ENCODE data around the gene IGSF21. TPM values are rescaled to one million over a fixed set of nuclear protein-coding genes. Genes with fewer than 3 reads are reported as not detected.

IGSF21 gene
- total and polyA plus RNA-seq, 2 donors (not counting 1 experiment from before 2014, with no cell fraction given), result not detected

GRCh38 chr1:18307329-18307898, 199.8 kb downstream of the IGSF21 start:
- no peak overlapping the region for H3K4me2 ChIP-seq (replicated peaks; ENCODE audit: low read depth, low read length, poor library complexity, severe bottlenecking)
- intact Hi-C loops (cut with micrococcal nuclease), result no loop called here
- H3K36me3 ChIP-seq (replicated peaks in 1 of 2; ENCODE audit: control extremely low read depth in 1 of 2, control insufficient read depth in 1 of 2, extremely low read depth in 1 of 2, insufficient read depth in 2 of 2, low read length in 1 of 2), result no peaks in the 10 kb centered on the region
- Mint-ChIP-seq H3K27ac (no peak overlapping the region), H3K9me3 (ENCODE audit: insufficient read depth) (no peaks in the 10 kb centered on the region), H3K4me3 (no peak overlapping the region), H3K27me3 (peaks cover 6% of the 10 kb centered on the region), H3K4me1 (no peaks in the 10 kb centered on the region)
- no peaks in the 10 kb centered on the region for H3K79me2 ChIP-seq (ENCODE audit: control insufficient read depth, insufficient read depth, low read length)
- H2AFZ ChIP-seq (ENCODE audit: insufficient read depth, low read depth, low read length, poor library complexity, severe bottlenecking), result no peak overlapping the region
- no peak overlapping the region for H3K27ac ChIP-seq (ENCODE audit: low read length in 2 of 2)
- 84% methylated on average over 11 of the region's 13 CpGs for WGBS (ENCODE audit: insufficient coverage)
- no peak overlapping the region for H3K9ac ChIP-seq (ENCODE audit: low read length)
- ATAC-seq (ENCODE audit: low read depth), result no peak
- no peak for DNase-seq
- H3K9me3 ChIP-seq (ENCODE audit: control extremely low read depth in 1 of 3, control insufficient read depth in 2 of 3, insufficient read depth in 1 of 3, low read length in 2 of 3), result peaks cover 0 to 14% (median 0%) of the 10 kb centered on the region in 3 donors
- CTCF ChIA-PET, result no interaction called here
- no peaks in the 10 kb centered on the region for H4K20me1 ChIP-seq (ENCODE audit: control insufficient read depth, insufficient read depth, low read length, poor library complexity, severe bottlenecking)
- TF ChIP-seq EZH2 (IDR thresholded peaks at IDR 0.05; ENCODE audit: borderline replicate concordance, insufficient read depth, low read depth, low read length, poor library complexity, severe bottlenecking) (no peak), CTCF (IDR thresholded peaks at IDR 0.05) (no peak)
- peaks cover 0 to 4% (median 0%) of the 10 kb centered on the region in 4 experiments for H3K27me3 ChIP-seq (replicated peaks in 1 of 4; ENCODE audit: control extremely low read depth in 1 of 4, control insufficient read depth in 3 of 4, insufficient read depth in 4 of 4, low read length in 3 of 4)
- POLR2A ChIA-PET, result no interaction called here
- H3K4me3 ChIP-seq (ENCODE audit: control extremely low read depth in 1 of 5, extremely low read depth in 1 of 5, insufficient read depth in 1 of 5, low read depth in 2 of 5, low read length in 4 of 5), result no peak overlapping the region
- H3K4me1 ChIP-seq (ENCODE audit: control insufficient read depth in 2 of 2, insufficient read depth in 2 of 2, low read length in 2 of 2), result no peaks in the 10 kb centered on the region

DNA sequence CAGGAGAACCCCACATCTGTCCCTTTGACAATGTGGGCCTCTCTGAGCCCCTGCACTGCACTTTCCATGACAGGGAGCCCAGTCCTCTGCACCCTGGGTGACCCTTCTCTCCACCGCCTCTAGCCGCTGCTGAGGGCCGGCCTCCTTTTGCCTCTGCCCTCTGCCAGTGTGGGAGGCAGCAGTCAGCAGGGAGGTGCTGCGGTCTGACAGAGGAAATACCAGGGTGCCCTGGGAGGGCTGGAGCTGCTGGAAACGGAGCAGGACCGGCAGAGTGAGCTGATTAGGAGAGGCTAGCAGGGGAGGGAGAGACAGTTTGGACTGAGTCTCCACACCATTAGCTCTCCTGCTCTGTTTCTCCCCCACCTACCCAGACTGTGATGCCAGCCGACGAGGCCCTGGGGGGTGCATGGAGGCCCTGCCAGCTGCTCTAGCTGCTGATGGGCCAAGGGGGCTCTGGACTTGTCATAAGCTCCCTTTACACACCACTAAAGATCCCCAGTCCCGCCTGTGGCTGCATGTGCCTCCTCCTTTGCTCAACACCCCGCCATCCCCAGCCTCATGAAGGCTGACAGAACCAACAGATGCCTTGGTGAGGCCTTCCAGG, 202.1 kb downstream of the IGSF21 start:
- CTCF ChIA-PET, result no interaction called here
- WGBS (ENCODE audit: insufficient coverage), result 80% methylated on average over 8 of the region's 10 CpGs
- Mint-ChIP-seq H3K27ac (no peak overlapping the region), H3K9me3 (ENCODE audit: insufficient read depth) (no peaks in the 10 kb centered on the region), H3K4me3 (no peak overlapping the region), H3K4me1 (no peaks in the 10 kb centered on the region), H3K27me3 (peaks cover 4% of the 10 kb centered on the region)
- Histone ChIP-seq H2AFZ (ENCODE audit: insufficient read depth, low read depth, low read length, poor library complexity, severe bottlenecking) (no peak overlapping the region), H3K9ac (ENCODE audit: low read length) (no peak overlapping the region), H3K27me3 (replicated peaks in 1 of 4; ENCODE audit: control extremely low read depth in 1 of 4, control insufficient read depth in 3 of 4, insufficient read depth in 4 of 4, low read length in 3 of 4) (no peaks in the 10 kb centered on the region), H3K36me3 (replicated peaks in 1 of 2; ENCODE audit: control extremely low read depth in 1 of 2, control insufficient read depth in 1 of 2, extremely low read depth in 1 of 2, insufficient read depth in 2 of 2, low read length in 1 of 2) (no peaks in the 10 kb centered on the region), H3K79me2 (ENCODE audit: control insufficient read depth, insufficient read depth, low read length) (no peaks in the 10 kb centered on the region), H3K4me2 (replicated peaks; ENCODE audit: low read depth, low read length, poor library complexity, severe bottlenecking) (no peak overlapping the region), H3K9me3 (ENCODE audit: control extremely low read depth in 1 of 3, control insufficient read depth in 2 of 3, insufficient read depth in 1 of 3, low read length in 2 of 3) (peaks cover 0 to 14% (median 0%) of the 10 kb centered on the region in 3 donors), H3K4me1 (ENCODE audit: control insufficient read depth in 2 of 2, insufficient read depth in 2 of 2, low read length in 2 of 2) (no peaks in the 10 kb centered on the region), H4K20me1 (ENCODE audit: control insufficient read depth, insufficient read depth, low read length, poor library complexity, severe bottlenecking) (no peaks in the 10 kb centered on the region), H3K4me3 (ENCODE audit: control extremely low read depth in 1 of 5, extremely low read depth in 1 of 5, insufficient read depth in 1 of 5, low read depth in 2 of 5, low read length in 4 of 5) (no peak overlapping the region), H3K27ac (ENCODE audit: low read length in 2 of 2) (no peak overlapping the region)
- POLR2A ChIA-PET, result no interaction called here
- ATAC-seq (ENCODE audit: low read depth) (no peak), DNase-seq (no peak)
- intact Hi-C loops (cut with micrococcal nuclease), result no loop called here
- no peak for TF ChIP-seq EZH2 (IDR thresholded peaks at IDR 0.05; ENCODE audit: borderline replicate concordance, insufficient read depth, low read depth, low read length, poor library complexity, severe bottlenecking)
- TF ChIP-seq CTCF (IDR thresholded peaks at IDR 0.05), result no peak
